NCI-H2107 treated with DMSO at 0.1 percent for 48 hours (cell line): ENCODE results near the gene CACTIN.
"Not testable (repeated sequence)": the region's sequence is repeated elsewhere in the genome, so short reads cannot be mapped to it uniquely, and the experiment has no call there.

Experiments used
- DNase-seq: peaks from one replicate; lab custom pipeline; 2025; ENCODE audit not compliant: unreplicated experiment; lab: John Stamatoyannopoulos, UW

CACTIN gene

GRCh38 chr19:3663838-3664237 is 37.2 kb upstream of the CACTIN start:
- DNase-seq, result no peak

- no peak for DNase-seq
Observed at GRCh38 chr19:3661284-3662238, 35.0 kb upstream of the CACTIN start.

- no peak for DNase-seq
Observed at GRCh38 chr19:3660493-3661219, 34.1 kb upstream of the CACTIN start.

- DNase-seq, result no peak
Observed at GRCh38 chr19:3659746-3660112, 33.1 kb upstream of the CACTIN start.

- no peak for DNase-seq
Observed at GRCh38 chr19:3658870-3659745, 32.5 kb upstream of the CACTIN start.

GRCh38 chr19:3658004-3658869 is 31.6 kb upstream of the CACTIN start:
- DNase-seq, result no peak

- no peak for DNase-seq
Observed at GRCh38 chr19:3657395-3657769, 30.8 kb upstream of the CACTIN start.

GRCh38 chr19:3656747-3657394 is 30.3 kb upstream of the CACTIN start:
- DNase-seq, result no peak

GRCh38 chr19:3656073-3656746 is 29.6 kb upstream of the CACTIN start:
- no peak for DNase-seq

GRCh38 chr19:3655402-3656072 is 28.9 kb upstream of the CACTIN start:
- no peak for DNase-seq

GRCh38 chr19:3653865-3654513 is 27.4 kb upstream of the CACTIN start:
- DNase-seq, result no peak

- DNase-seq, result no peak
Observed at GRCh38 chr19:3653081-3653795, 26.6 kb upstream of the CACTIN start.

GRCh38 chr19:3652422-3652821 is 25.8 kb upstream of the CACTIN start:
- no peak for DNase-seq

- DNase-seq, result no peak
Observed at GRCh38 chr19:3651684-3652083, 25.1 kb upstream of the CACTIN start.

- DNase-seq, result no peak
Observed at GRCh38 chr19:3649888-3650287, 23.3 kb upstream of the CACTIN start.

- DNase-seq, result no peak
Observed at GRCh38 chr19:3648037-3648905, 21.7 kb upstream of the CACTIN start.

- not testable (repeated sequence) for DNase-seq
Observed at GRCh38 chr19:3647102-3647501, 20.5 kb upstream of the CACTIN start.
